GM21737 (cell line): Measurements from ENCODE around the gene ASAH2B.

Experiments used
- ATAC-seq: cut with Tn5 transposase; IDR thresholded peaks from one replicate; pipeline ENCODE4 v1.9.1; 2021; ENCODE audit warnings: mild to moderate bottlenecking, moderate library complexity; ENCODE audit not compliant: unreplicated experiment

The ASAH2B gene

DNA sequence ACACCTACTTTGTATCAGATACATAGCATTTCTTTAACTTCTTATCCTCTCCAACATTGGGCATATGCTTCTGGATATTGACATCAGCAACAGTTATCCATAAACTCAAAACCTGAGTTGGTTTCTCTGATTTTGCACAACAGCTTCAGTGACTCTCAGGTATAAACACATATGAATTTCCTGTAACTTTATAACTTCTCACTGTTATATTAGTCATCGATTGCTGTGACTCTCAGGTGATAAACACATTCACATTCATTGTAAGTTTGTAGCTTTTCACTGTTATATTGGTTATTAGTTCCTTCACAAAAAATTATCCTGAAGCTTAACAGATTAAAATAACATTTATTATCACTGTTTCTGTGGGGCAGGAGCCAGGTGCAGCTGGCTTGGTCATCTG, 57.0 kb downstream of the ASAH2B start:
- ATAC-seq = no peak

DNA sequence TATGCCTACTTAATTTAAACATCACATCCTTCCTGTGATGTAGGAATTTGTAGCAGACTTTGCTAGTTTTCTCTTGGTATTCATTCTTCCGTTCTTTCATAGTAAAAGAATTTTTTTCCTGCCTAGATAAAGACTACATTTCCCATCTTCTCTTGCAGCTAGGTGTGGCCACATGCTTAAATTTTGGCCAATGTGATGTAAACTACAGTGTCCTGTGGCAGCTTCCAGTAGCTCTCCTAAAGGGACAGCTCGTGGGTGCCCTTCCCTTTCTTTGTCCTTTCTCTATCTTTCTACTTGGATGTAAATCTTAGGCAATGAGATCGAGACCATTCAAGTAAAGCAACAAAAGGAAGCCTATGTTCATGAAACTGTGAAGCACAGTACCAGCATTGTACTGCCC, 58.6 kb downstream of the ASAH2B start:
- no peak for ATAC-seq

DNA sequence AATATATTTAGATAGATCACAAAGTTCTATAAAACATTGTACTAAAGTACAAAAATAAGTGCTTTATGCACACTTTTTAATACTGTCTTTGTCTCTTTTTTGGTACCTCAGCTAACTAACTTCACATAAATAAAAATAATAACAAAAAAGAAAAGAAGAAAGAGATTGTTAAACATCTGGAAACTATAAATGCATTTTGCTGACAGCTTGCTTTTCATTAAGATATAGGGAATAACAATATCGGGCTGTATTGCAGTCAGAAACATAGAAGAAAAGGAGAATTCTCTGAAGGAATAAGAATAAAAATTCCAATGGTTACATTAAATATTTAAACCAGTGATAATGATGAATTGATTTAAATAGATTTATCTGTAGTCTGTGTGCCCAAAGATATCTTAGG, 59.9 kb downstream of the ASAH2B start:
- ATAC-seq = no peak

DNA sequence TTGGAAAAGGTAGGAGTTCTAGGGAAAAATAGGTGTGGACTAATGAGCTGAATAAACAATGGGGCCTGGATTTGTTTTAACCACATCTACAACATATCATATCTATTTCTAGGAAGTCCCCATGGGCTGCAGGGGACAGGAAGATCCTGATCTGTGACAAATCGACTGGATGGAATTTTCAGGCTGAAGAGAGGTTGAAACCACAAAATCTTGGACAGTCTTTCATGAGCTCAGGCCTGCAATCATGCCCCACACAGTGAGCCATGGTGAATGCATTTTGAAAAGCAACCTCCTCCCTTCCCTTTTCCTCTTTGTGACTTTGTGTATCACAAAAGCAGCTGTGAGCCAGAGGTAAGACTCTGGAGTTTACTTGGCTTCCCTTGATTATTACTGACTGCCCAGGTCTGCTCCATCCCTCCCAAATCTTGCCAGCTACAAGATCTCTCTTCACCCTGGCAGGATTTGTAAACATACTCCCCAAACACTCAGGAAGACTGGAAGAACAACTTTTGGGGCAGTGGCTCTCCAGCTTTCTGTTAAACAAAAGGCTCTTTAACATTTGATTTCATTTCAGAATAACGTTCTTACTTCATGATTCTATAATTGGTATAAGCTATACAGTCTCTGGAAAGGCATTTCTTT, 66.4 kb downstream of the ASAH2B start:
- ATAC-seq = no peak

DNA sequence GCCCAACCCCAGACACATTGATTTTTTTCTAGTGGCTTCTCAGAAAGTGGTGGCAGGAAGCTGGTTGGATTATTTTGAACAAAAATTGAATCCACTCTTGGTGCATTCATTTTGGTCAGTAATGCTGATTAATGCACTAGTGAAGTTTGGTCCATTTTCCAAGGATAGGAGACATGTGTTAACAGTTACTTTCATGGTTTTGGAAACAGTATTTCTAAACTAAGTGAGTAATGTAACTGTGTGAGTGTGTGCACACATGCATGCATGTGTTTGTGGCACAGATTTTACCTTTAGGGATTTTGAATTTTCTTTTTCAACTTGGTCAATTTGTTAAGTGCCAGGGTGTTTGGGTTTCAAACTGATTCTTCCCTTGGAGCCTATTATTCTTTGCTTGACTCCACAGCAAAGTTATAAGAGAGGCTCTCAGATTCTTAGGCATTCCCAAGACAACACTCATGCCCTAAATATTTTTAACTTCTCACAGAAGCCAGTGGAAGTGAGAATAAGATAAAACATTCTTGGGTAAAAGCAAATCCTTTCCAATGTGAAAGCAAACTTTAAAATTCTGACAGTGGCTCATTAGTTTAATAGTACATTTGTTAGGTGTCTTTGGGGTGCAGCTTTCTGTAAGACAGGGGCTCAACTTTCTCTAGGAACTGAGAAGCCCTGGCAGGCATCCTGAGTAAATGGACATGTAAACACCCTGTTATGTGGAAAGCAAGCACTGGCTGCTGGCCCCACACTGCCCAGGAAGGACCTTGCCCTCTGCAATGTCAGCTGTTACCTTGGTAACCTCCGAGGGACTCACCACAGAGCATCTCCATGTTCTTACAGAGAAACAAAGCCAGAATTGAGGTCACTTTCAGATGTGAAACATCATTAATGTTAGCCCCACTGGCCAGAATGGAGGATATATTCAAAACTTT, 68.4 kb downstream of the ASAH2B start:
- no peak for ATAC-seq
